Stomach (tissue), 9 donors: ENCODE data around the gene DENND6B. TPM values are rescaled to one million over a fixed set of nuclear protein-coding genes. Genes with fewer than 3 reads are reported as not detected.

Experiments used
- DNase-seq, 2 donors: peaks; one replicate each; pipeline versions ENCODE4 v3.0.0 to v3.0.0-alpha.2; 2013 to 2019
- H3K27ac ChIP-seq, 5 donors: fragments of 200-600 bp in 4 of 5; sonication (generic) in 4 of 5; one replicate each; pipeline ENCODE4 v1.5.1; 2013 to 2019; ENCODE audit warnings: mild to moderate bottlenecking in 1 of 5, moderate library complexity in 1 of 5
- H3K27me3 ChIP-seq, 3 donors: fragments of 200-600 bp; sonication (generic); one replicate each; pipeline ENCODE4 v1.5.1; 2017 to 2019; ENCODE audit warnings: mixed run types in 1 of 3
- H3K36me3 ChIP-seq, 4 donors: fragments of 200-600 bp; sonication (generic); 1 replicate in 3 of 4; 2 replicates in 1 of 4; pipeline ENCODE4 v1.5.1; 2016 to 2019
- H3K4me1 ChIP-seq, 4 donors: fragments of 200-600 bp; sonication (generic); one replicate each; pipeline ENCODE4 v1.5.1; 2016 to 2019
- H3K4me3 ChIP-seq, 4 donors: fragments of 200-600 bp; sonication (generic) in 3 of 4; one replicate each; pipeline ENCODE4 v1.5.1; 2016 to 2019; ENCODE audit warnings: mild to moderate bottlenecking in 1 of 4
- H3K9me3 ChIP-seq, 4 donors: fragments of 200-600 bp; sonication (generic); one replicate each; pipeline ENCODE4 v1.5.1; 2016 to 2019
- CTCF ChIP-seq, 7 experiments: fragments of 450-650 bp in 4 of 7; fragments of 200-600 bp in 3 of 7; sonication (generic) in 3 of 7; IDR thresholded peaks; one replicate each; pipeline ENCODE4 v1.5.1; 2016 to 2019; ENCODE audit warnings: antibody characterized with exemption in 7 of 7, control low read depth in 2 of 7, mild to moderate bottlenecking in 1 of 7
- EP300 ChIP-seq: sonication (generic); formaldehyde crosslinking; IDR thresholded peaks from one replicate; pipeline ENCODE4 v1.6.1; 2017; ENCODE audit warnings: antibody characterized with exemption
- POLR2A ChIP-seq, 4 donors: fragments of 450-650 bp; IDR thresholded peaks; one replicate each; pipeline ENCODE4 v1.6.1; 2016; ENCODE audit warnings: antibody characterized with exemption in 4 of 4, control low read depth in 2 of 4, mild to moderate bottlenecking in 1 of 4, moderate library complexity in 1 of 4
- POLR2AphosphoS5 ChIP-seq, 3 donors: sonication (generic); formaldehyde crosslinking; IDR thresholded peaks; one replicate each; pipeline ENCODE4 v1.6.1; 2016; ENCODE audit warnings: antibody characterized with exemption in 3 of 3
- WGBS, 5 donors: extraction: QIAGEN DNeasy Blood & Tissue Kit in 3 of 5; methylation state at CpG; one replicate each; pipeline versions ENCODE4 v1.1.5 to v1.1.7; 2013 to 2018; 5-methylcytosine and 5-hydroxymethylcytosine counted together
- intact Hi-C: fragments of 100-400 bp; cut with DNase I; formaldehyde crosslinking; loops from one replicate; pipeline ENCODE4 v1.15.1; 2023; ENCODE audit warnings: low total_unique reads
- polyA plus RNA-seq, 3 donors: library from polyadenylated mRNA; stranded (reverse); fragments of 200-250 nt; gene quantifications; one replicate each; pipeline ENCODE4 v1.2.3, GENCODE V29; 2013
- total RNA-seq, 5 donors: library from RNA; depleted of rRNA; stranded (reverse); fragments of >200 nt; gene quantifications; one replicate each; pipeline versions ENCODE4 v1.1.0 to v1.2.3, GENCODE V29; 2014 to 2016
- donor health status: healthy with polysubstance abuse.
- donor health status: Bipolar disorder and iron deficiency.
- donor health status: healthy.

DENND6B gene
- total and polyA plus RNA-seq, 8 donors = 2.0 to 13.4 (median 4.0) TPM

GRCh38 chr22:50293441-50294318 lies 33.1 kb downstream of the DENND6B start:
- peak overlapping the region; percentile 94 to 96 (median 95) for H3K27ac ChIP-seq
- H3K9me3 ChIP-seq = no peaks in the 10 kb centered on the region
- intact Hi-C loops = no loop called here
- 7 to 14% (median 9%) methylated on average over 27 to 42 of the region's 42 CpGs for WGBS, 5 donors
- H3K27me3 ChIP-seq = peaks cover 0 to 6% (median 0%) of the 10 kb centered on the region in 3 donors
- TF ChIP-seq POLR2AphosphoS5 (IDR thresholded peaks at IDR 0.05) (peak; percentile 20 to 94 (median 93)), CTCF (IDR thresholded peaks at IDR 0.05) (no peak), POLR2A (IDR thresholded peaks at IDR 0.05) (peak in 1 of 4 donors; percentile 34)
- peak overlapping the region; percentile 27 to 45 (median 38) for H3K4me3 ChIP-seq
- peaks cover 90 to 100% (median 99%) of the 10 kb centered on the region in 4 donors for H3K4me1 ChIP-seq
- H3K36me3 ChIP-seq = peaks cover 20 to 31% (median 26%) of the 10 kb centered on the region in 4 donors
- peak; percentile 90 to 94 for DNase-seq

GRCh38 chr22:50292643-50293440 lies 34.0 kb downstream of the DENND6B start:
- peaks cover 0 to 6% (median 0%) of the 10 kb centered on the region in 3 donors for H3K27me3 ChIP-seq
- intact Hi-C loops = no loop called here
- H3K4me3 ChIP-seq = peak overlapping the region; percentile 27 to 45 (median 38)
- H3K4me1 ChIP-seq = peaks cover 82 to 100% (median 97%) of the 10 kb centered on the region in 4 donors
- 14 to 27% (median 24%) methylated on average over 19 to 29 of the region's 29 CpGs for WGBS, 5 donors
- no peak for DNase-seq
- H3K9me3 ChIP-seq = no peaks in the 10 kb centered on the region
- H3K27ac ChIP-seq = peak overlapping the region; percentile 94 to 96 (median 95)
- peaks cover 28 to 40% (median 34%) of the 10 kb centered on the region in 4 donors for H3K36me3 ChIP-seq
- TF ChIP-seq POLR2A (IDR thresholded peaks at IDR 0.05) (no peak), CTCF (IDR thresholded peaks at IDR 0.05) (no peak), POLR2AphosphoS5 (IDR thresholded peaks at IDR 0.05) (no peak), EP300 (no peak)

- TF ChIP-seq EP300 = no peak
- TF ChIP-seq CTCF (IDR thresholded peaks at IDR 0.05) = no peak
- TF ChIP-seq POLR2A (IDR thresholded peaks at IDR 0.05) = no peak
- TF ChIP-seq POLR2AphosphoS5 (IDR thresholded peaks at IDR 0.05) = no peak
- peak overlapping the region; percentile 94 to 96 (median 95) for H3K27ac ChIP-seq
- no peaks in the 10 kb centered on the region for H3K9me3 ChIP-seq
- H3K36me3 ChIP-seq = peaks cover 50 to 64% (median 58%) of the 10 kb centered on the region in 4 donors
- no peak overlapping the region for H3K4me3 ChIP-seq
- 62 to 75% (median 72%) methylated on average over 24 to 37 of the region's 37 CpGs for WGBS, 5 donors
- peaks cover 0 to 6% (median 0%) of the 10 kb centered on the region in 3 donors for H3K27me3 ChIP-seq
- peaks cover 78 to 94% (median 90%) of the 10 kb centered on the region in 4 donors for H3K4me1 ChIP-seq
- no peak for DNase-seq
- intact Hi-C loops = no loop called here
Observed at GRCh38 chr22:50289942-50290630, 36.7 kb downstream of the DENND6B start.
